A673 (cell line): ENCODE measurements around the gene CD86.

Source experiments
- EZH2 ChIP-seq: fragments of 200-600 bp; sonication (generic); IDR thresholded peaks from 2 replicates; pipeline ENCODE4 v1.6.1; 2017; ENCODE audit warnings: borderline replicate concordance, low read depth, mild to moderate bottlenecking, mixed read lengths, antibody characterized with exemption, low read length; ENCODE audit not compliant: poor library complexity, severe bottlenecking
- TF ChIP-seq, protein P1 (sequence below): fragments of 300-800, 200-600 bp; sonication (generic); conservative IDR thresholded peaks from 2 replicates; pipeline ENCODE4 v1.5.1; 2017; ENCODE audit warnings: low read depth, mild to moderate bottlenecking, antibody characterized with exemption, low read length, moderate library complexity, mixed read lengths

DNA sequence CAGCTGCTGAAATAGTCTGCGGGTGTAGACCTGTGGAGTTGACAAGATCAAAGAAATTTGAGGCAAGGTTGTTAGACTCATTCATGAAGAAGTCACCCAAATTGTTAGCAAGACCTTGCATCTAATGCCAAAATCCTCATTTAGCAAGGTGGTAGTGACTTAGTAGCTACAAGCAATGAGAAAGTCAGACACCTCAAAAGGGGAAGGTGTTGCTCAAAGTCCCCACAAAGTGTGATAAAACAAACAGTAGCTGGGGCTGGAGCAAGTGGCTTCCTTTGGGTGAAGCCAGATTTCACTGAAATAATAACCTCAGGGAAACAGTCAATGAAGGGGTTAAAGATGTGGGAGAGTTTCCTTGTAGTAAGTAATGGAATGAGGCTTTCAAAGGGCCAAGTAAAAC lies 44.9 kb downstream of the CD86 start:
- TF ChIP-seq EZH2, result no peak
- TF ChIP-seq, protein P1, sequence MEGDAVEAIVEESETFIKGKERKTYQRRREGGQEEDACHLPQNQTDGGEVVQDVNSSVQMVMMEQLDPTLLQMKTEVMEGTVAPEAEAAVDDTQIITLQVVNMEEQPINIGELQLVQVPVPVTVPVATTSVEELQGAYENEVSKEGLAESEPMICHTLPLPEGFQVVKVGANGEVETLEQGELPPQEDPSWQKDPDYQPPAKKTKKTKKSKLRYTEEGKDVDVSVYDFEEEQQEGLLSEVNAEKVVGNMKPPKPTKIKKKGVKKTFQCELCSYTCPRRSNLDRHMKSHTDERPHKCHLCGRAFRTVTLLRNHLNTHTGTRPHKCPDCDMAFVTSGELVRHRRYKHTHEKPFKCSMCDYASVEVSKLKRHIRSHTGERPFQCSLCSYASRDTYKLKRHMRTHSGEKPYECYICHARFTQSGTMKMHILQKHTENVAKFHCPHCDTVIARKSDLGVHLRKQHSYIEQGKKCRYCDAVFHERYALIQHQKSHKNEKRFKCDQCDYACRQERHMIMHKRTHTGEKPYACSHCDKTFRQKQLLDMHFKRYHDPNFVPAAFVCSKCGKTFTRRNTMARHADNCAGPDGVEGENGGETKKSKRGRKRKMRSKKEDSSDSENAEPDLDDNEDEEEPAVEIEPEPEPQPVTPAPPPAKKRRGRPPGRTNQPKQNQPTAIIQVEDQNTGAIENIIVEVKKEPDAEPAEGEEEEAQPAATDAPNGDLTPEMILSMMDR, result no peak
